GM23338 (cell line): ENCODE results near the gene PHF21A. TPM values are rescaled to one million over a fixed set of nuclear protein-coding genes. Genes with fewer than 3 reads are reported as not detected.

Source experiments
- ATAC-seq: fragments of 200-7000 bp; cut with Tn5 transposase; 3 replicates; pipeline ENCODE4 v1.9.1; 2020
- DNase-seq: peaks from one replicate; pipeline ENCODE4 v3.0.0-alpha.2; 2015; ENCODE audit warnings: low spot score
- H2AFZ ChIP-seq: fragments of 200-600 bp; sonication (generic); 2 replicates; pipeline ENCODE4 v1.8.0; 2016; ENCODE audit warnings: antibody characterized with exemption, mild to moderate bottlenecking, moderate library complexity
- H3F3A ChIP-seq: fragments of 200-600 bp; sonication (generic); replicated peaks from 2 replicates; pipeline ENCODE4 v1.8.0; 2017; ENCODE audit warnings: antibody characterized with exemption, mixed run types, low read depth
- H3K27ac ChIP-seq: fragments of 200-600 bp; sonication (generic); 2 replicates; pipeline ENCODE4 v1.6.1; 2016; ENCODE audit warnings: low read depth
- H3K27me3 ChIP-seq: fragments of 200-600 bp; sonication (generic); 2 replicates; pipeline ENCODE4 v1.8.0; 2016; ENCODE audit warnings: mild to moderate bottlenecking, mixed run types, moderate library complexity; ENCODE audit not compliant: insufficient read depth
- H3K36me3 ChIP-seq: fragments of 200-600 bp; sonication (generic); 2 replicates; pipeline ENCODE4 v1.8.0; 2016; ENCODE audit warnings: mild to moderate bottlenecking; ENCODE audit not compliant: insufficient read depth
- H3K4me1 ChIP-seq: fragments of 200-600 bp; sonication (generic); 2 replicates; pipeline ENCODE4 v1.8.0; 2016; ENCODE audit warnings: mild to moderate bottlenecking, moderate library complexity; ENCODE audit not compliant: insufficient read depth
- H3K4me2 ChIP-seq: fragments of 200-600 bp; sonication (generic); 2 replicates; pipeline ENCODE4 v1.7.1; 2017; ENCODE audit warnings: mixed run types
- H3K4me3 ChIP-seq: fragments of 200-600 bp; sonication (generic); 2 replicates; pipeline ENCODE4 v1.6.1; 2016; ENCODE audit warnings: mixed run types
- H3K79me2 ChIP-seq: fragments of 200-600 bp; sonication (generic); replicated peaks from 2 replicates; pipeline ENCODE4 v1.8.0; 2017; ENCODE audit warnings: mild to moderate bottlenecking; ENCODE audit not compliant: insufficient read depth
- H3K9me2 ChIP-seq: fragments of 200-600 bp; sonication (generic); 2 replicates; pipeline ENCODE4 v1.8.0; 2017; ENCODE audit not compliant: insufficient read depth
- H4K20me1 ChIP-seq: fragments of 200-600 bp; sonication (generic); replicated peaks from 2 replicates; pipeline ENCODE4 v1.8.0; 2017; ENCODE audit warnings: mild to moderate bottlenecking; ENCODE audit not compliant: insufficient read depth
- H3K27ac Mint-ChIP-seq: 2 replicates; pipeline ENCODE4 v1.8.0; 2020; ENCODE audit warnings: inconsistent platforms, mild to moderate bottlenecking, moderate library complexity, mixed read lengths
- H3K27me3 Mint-ChIP-seq: 3 replicates; pipeline ENCODE4 v1.8.0; 2022; ENCODE audit warnings: low read depth, mild to moderate bottlenecking, moderate library complexity, mixed read lengths, inconsistent platforms; ENCODE audit not compliant: insufficient read depth, poor library complexity
- H3K36me3 Mint-ChIP-seq: 3 replicates; pipeline ENCODE4 v1.8.0; 2021; ENCODE audit warnings: low read depth, mild to moderate bottlenecking, inconsistent platforms, moderate library complexity, mixed read lengths
- H3K4me1 Mint-ChIP-seq: 3 replicates; pipeline ENCODE4 v1.8.0; 2020; ENCODE audit warnings: mild to moderate bottlenecking, inconsistent platforms, mixed read lengths
- H3K4me3 Mint-ChIP-seq: 3 replicates; pipeline ENCODE4 v1.8.0; 2021; ENCODE audit warnings: moderate library complexity, mild to moderate bottlenecking, inconsistent platforms, mixed read lengths
- H3K9me3 Mint-ChIP-seq: 3 replicates; pipeline ENCODE4 v1.8.0; 2020; ENCODE audit warnings: moderate library complexity, mild to moderate bottlenecking, inconsistent platforms, mixed read lengths
- ETS1 ChIP-seq: IDR thresholded peaks from 2 replicates; pipeline ENCODE4 v1.6.1; 2016; ENCODE audit warnings: antibody characterized with exemption
- EZH2 ChIP-seq: fragments of 200-600 bp; sonication (generic); IDR thresholded peaks from one replicate; pipeline ENCODE4 v1.8.0; 2017; ENCODE audit warnings: antibody characterized with exemption, mild to moderate bottlenecking, low read depth; ENCODE audit not compliant: unreplicated experiment
- EZH2phosphoT487 ChIP-seq: fragments of 200-600 bp; sonication (generic); IDR thresholded peaks from one replicate; pipeline ENCODE4 v1.8.1; 2018; ENCODE audit warnings: antibody characterized with exemption; ENCODE audit not compliant: unreplicated experiment
- NANOG ChIP-seq: IDR thresholded peaks from 2 replicates; pipeline ENCODE4 v1.6.1; 2016; ENCODE audit warnings: antibody characterized with exemption, borderline replicate concordance
- POLR2AphosphoS5 ChIP-seq: IDR thresholded peaks from 2 replicates; pipeline ENCODE4 v1.6.1; 2016; ENCODE audit warnings: antibody characterized with exemption, low read depth
- REST ChIP-seq: IDR thresholded peaks from one replicate; pipeline ENCODE4 v1.6.1; 2018; ENCODE audit warnings: antibody characterized with exemption; ENCODE audit not compliant: unreplicated experiment
- STAT1 ChIP-seq: IDR thresholded peaks from one replicate; pipeline ENCODE4 v1.6.1; 2016; ENCODE audit warnings: antibody characterized with exemption; ENCODE audit not compliant: unreplicated experiment
- ZNF114 ChIP-seq: fragments of 250-450 bp; sonication (Bioruptor Pico); IDR thresholded peaks from 2 replicates; pipeline ENCODE4 v1.5.0; 2020; ENCODE audit warnings: mild to moderate bottlenecking, moderate library complexity
- ZNF331 ChIP-seq: fragments of 250-450 bp; sonication (Bioruptor Pico); IDR thresholded peaks from 2 replicates; pipeline ENCODE4 v1.5.0; 2020; ENCODE audit warnings: low read depth, mild to moderate bottlenecking, moderate library complexity
- ZNF462 ChIP-seq: fragments of 250-450 bp; sonication (Bioruptor Pico); IDR thresholded peaks from 2 replicates; pipeline ENCODE4 v1.5.0; 2020; ENCODE audit warnings: mild to moderate bottlenecking, moderate library complexity
- polyA plus RNA-seq: library from polyadenylated mRNA; unstranded; fragments of >200 nt; fragmentation: Nextera tagmentation; extraction: Ambion mirVana; gene quantifications from 2 replicates; pipeline ENCODE4 v1.2.1, GENCODE V29; 2016
- total RNA-seq: library from RNA; depleted of rRNA; stranded (reverse); fragments of >200 nt; shearing (Covaris generic); gene quantifications from 2 replicates; pipeline ENCODE4 v1.2.3, GENCODE V29; 2014

Gene PHF21A
- total and polyA plus RNA-seq, 2 experiments from 2014 or later: 21.7 to 23.6 TPM

GRCh38 chr11:45913942-45914635 lies 207.2 kb downstream of the PHF21A start (continued):
- TF ChIP-seq REST: no peak
- no peak for TF ChIP-seq ZNF114 (CRISPR knock-in tag)

- no peaks in the 10 kb centered on the region for H3K9me3 Mint-ChIP-seq
- H3K36me3 Mint-ChIP-seq: peaks cover 8% of the 10 kb centered on the region; the same call in 2 of the 3 replicates
- peaks cover 3% of the 10 kb centered on the region; the same call in 2 of the 3 replicates for H3K4me1 Mint-ChIP-seq
- H3K27ac ChIP-seq: no peak overlapping the region
- peaks cover 19% of the 10 kb centered on the region for H3K27me3 Mint-ChIP-seq
- TF ChIP-seq EZH2 (no peak), ETS1 (no peak), ZNF462 (CRISPR knock-in tag) (no peak), POLR2AphosphoS5 (no peak), NANOG (no peak), REST (no peak), EZH2phosphoT487 (no peak), STAT1 (no peak), ZNF114 (CRISPR knock-in tag) (no peak), ZNF331 (CRISPR knock-in tag) (no peak)
- H3K27ac Mint-ChIP-seq: no peak overlapping the region
- H3F3A ChIP-seq: peaks cover 12% of the 10 kb centered on the region
- no peaks in the 10 kb centered on the region for H3K36me3 ChIP-seq
- H2AFZ ChIP-seq: no peak overlapping the region
- no peaks in the 10 kb centered on the region for H3K9me2 ChIP-seq
- DNase-seq (no peak), ATAC-seq (no peak)
- peaks cover 8% of the 10 kb centered on the region for H3K79me2 ChIP-seq
- peaks cover 8% of the 10 kb centered on the region for H4K20me1 ChIP-seq
- H3K4me1 ChIP-seq: peaks cover 6% of the 10 kb centered on the region
- H3K4me2 ChIP-seq: no peak overlapping the region
- no peaks in the 10 kb centered on the region for H3K27me3 ChIP-seq
- no peak overlapping the region for H3K4me3 ChIP-seq
- H3K4me3 Mint-ChIP-seq: no peak overlapping the region
Observed at GRCh38 chr11:45913514-45913913, 207.7 kb downstream of the PHF21A start.
